ENCODE data around the gene YY1. TPM values are rescaled to one million over a fixed set of nuclear protein-coding genes. Genes with fewer than 3 reads are reported as not detected.
A peak's percentile ranks its signal among the peaks of the same experiment; 100 is the strongest.

Gene YY1
- total and polyA plus RNA-seq, 2 of the 4 experiments (the other 2 are of a cell fraction) = 21.7 to 29.9 TPM

GRCh38 chr14:100236881-100237280 lies 2.1 kb upstream of the YY1 start:
- H3K9me1 ChIP-seq (ENCODE audit: insufficient read depth, low read length) = no peaks in the 10 kb centered on the region; the same call in 1 of the 2 replicates
- peaks cover 8 to 38% of the 10 kb centered on the region in 2 experiments for H3K79me1 ChIP-seq (ENCODE audit: low read depth in 1 of 2, low read length in 2 of 2)
- H2BK5ac ChIP-seq (ENCODE audit: low read depth, low read length, poor library complexity, severe bottlenecking) = no peak overlapping the region
- no peak overlapping the region for H3K4ac ChIP-seq (ENCODE audit: low read depth, low read length)
- H3K27me3 ChIP-seq (ENCODE audit: control insufficient read depth, insufficient read depth, low read length) = no peaks in the 10 kb centered on the region
- H3K36me3 ChIP-seq (ENCODE audit: control insufficient read depth, insufficient read depth, low read length) = 0 out of 2 replicates have a peak, but pooled peaks cover 3% of the 10 kb centered on the region
- H3K4me3 ChIP-seq (ENCODE audit: insufficient read depth, low read depth, low read length) = peak overlapping the region; percentile 100
- H2AK9ac ChIP-seq (replicated peaks; ENCODE audit: low read depth, low read length, poor library complexity) = no peak overlapping the region
- H4K8ac ChIP-seq (ENCODE audit: low read depth in 2 of 2, low read length in 2 of 2) = no peak overlapping the region
- no peak overlapping the region for H2BK20ac ChIP-seq (ENCODE audit: low read depth, low read length)
- BruUV-seq (replicated peaks) = no TSS peak
- ATAC-seq (ENCODE audit: low read depth) = no peak
- no peak overlapping the region for H3K56ac ChIP-seq (ENCODE audit: extremely low read depth, insufficient read depth, low read length)
- no peaks in the 10 kb centered on the region; the same call in 1 of the 2 replicates for H3K4me1 ChIP-seq (ENCODE audit: control insufficient read depth, insufficient read depth, low read length)
- intact Hi-C loops (cut with micrococcal nuclease) = loop anchor here (2.0 kb wide), 1 partner anchor 14 kb away; no protein-coding TSS in a partner anchor
- peak overlapping the region; percentile 55; the same call in 1 of the 2 replicates for H3K14ac ChIP-seq (replicated peaks; ENCODE audit: low read depth, low read length)
- no peak for DNase-seq
- no peak overlapping the region for H2AK5ac ChIP-seq (ENCODE audit: low read depth, low read length)
- H4K91ac ChIP-seq (ENCODE audit: insufficient read depth, low read depth, low read length) = no peak overlapping the region
- H4K5ac ChIP-seq (ENCODE audit: low read depth, low read length) = no peak overlapping the region
- no peak overlapping the region for H3K18ac ChIP-seq (ENCODE audit: low read depth, low read length)
- H2AFZ ChIP-seq (replicated peaks; ENCODE audit: low read length, poor library complexity) = no peak overlapping the region
- dilution Hi-C loops (cut with HindIII; ENCODE audit: low sequenced_read_pairs, unreplicated experiment) = no loop called here
- peak overlapping the region; percentile 92 for H3K4me2 ChIP-seq (ENCODE audit: low read depth, low read length)
- H2BK120ac ChIP-seq (ENCODE audit: low read depth, low read length) = no peak overlapping the region
- CTCF ChIA-PET = interaction anchor here (1.3 kb wide), 1 partner anchor 22 kb away, joined by 3 read pairs; no protein-coding TSS in a partner anchor
- H3K9ac ChIP-seq (ENCODE audit: low read depth, low read length) = peak overlapping the region; percentile 96; the same call in 1 of the 2 replicates
- H2BK15ac ChIP-seq (ENCODE audit: low read depth, low read length) = no peak overlapping the region
- H3K9me3 ChIP-seq (ENCODE audit: control insufficient read depth, insufficient read depth, low read length) = no peaks in the 10 kb centered on the region
- no peak overlapping the region for H3K27ac ChIP-seq (ENCODE audit: insufficient read depth, low read length)
- TF ChIP-seq NFE2L2 (IDR thresholded peaks at IDR 0.05; ENCODE audit: low read depth, low read length) (no peak), BHLHE40 (IDR thresholded peaks at IDR 0.05; ENCODE audit: low read depth, low read length) (no peak), MXI1 (IDR thresholded peaks at IDR 0.05; ENCODE audit: borderline replicate concordance, low read depth, low read length) (no peak), MAFK (IDR thresholded peaks at IDR 0.05; ENCODE audit: low read depth, low read length) (no peak), CEBPB (IDR thresholded peaks at IDR 0.05; ENCODE audit: low read depth, low read length) (no peak), POLR2A (IDR thresholded peaks at IDR 0.05; ENCODE audit: low read depth, low read length) (no peak), ELK1 (IDR thresholded peaks at IDR 0.05; ENCODE audit: borderline replicate concordance, low read depth, low read length) (no peak)
- in situ Hi-C loops (cut with MboI; ENCODE audit: low sequenced_read_pairs) = no loop called here
- peaks cover 74% of the 10 kb centered on the region for H4K20me1 ChIP-seq (ENCODE audit: insufficient read depth, low read length)
- POLR2A ChIA-PET (ENCODE audit: unreplicated experiment) = no interaction called here
- H3K23ac ChIP-seq (ENCODE audit: low read depth, low read length) = peak overlapping the region; percentile 77; the same call in 1 of the 2 replicates
